K562 (cell line): Measurements from ENCODE around the gene MYLIP. TPM values are rescaled to one million over a fixed set of nuclear protein-coding genes. Genes with fewer than 3 reads are reported as not detected.

ENCODE experiments used
- ATF3 ChIP-seq, 2 experiments: fragments of 450-650 bp in 1 of 2; sonication (generic) in 1 of 2; formaldehyde crosslinking in 1 of 2; IDR thresholded peaks in 1 of 2; conservative IDR thresholded peaks in 1 of 2; 2 replicates each; pipeline versions ENCODE4 v1.6.1 to v1.8.1; 2016 to 2023; ENCODE audit warnings: mild to moderate bottlenecking in 2 of 2, moderate library complexity in 2 of 2, inconsistent platforms in 1 of 2, missing genetic modification reagents in 1 of 2
- BACH1 ChIP-seq: fragments of 200-800 bp; sonication (Bioruptor generic); IDR thresholded peaks from 2 replicates; pipeline ENCODE4 v1.6.1; 2016; ENCODE audit warnings: missing genetic modification characterization, missing compliant biosample characterization
- BRD9 ChIP-seq: fragments of 450-650 bp; IDR thresholded peaks from 2 replicates; pipeline ENCODE4 v1.6.1; 2018; ENCODE audit warnings: low read depth; ENCODE audit not compliant: partially characterized antibody
- CBFA2T2 ChIP-seq: fragments of 450-650 bp; conservative IDR thresholded peaks from 2 replicates; pipeline ENCODE4 v1.6.1; 2017; ENCODE audit warnings: mild to moderate bottlenecking
- CEBPB ChIP-seq: fragments of 450-650 bp; IDR thresholded peaks from 2 replicates; pipeline ENCODE4 v1.6.1; 2016; ENCODE audit warnings: missing genetic modification characterization, missing compliant biosample characterization
- CHD2 ChIP-seq: IDR thresholded peaks from 2 replicates; pipeline ENCODE4 v1.6.1; 2011; ENCODE audit warnings: low read depth, low read length
- DPF2 ChIP-seq: fragments of 450-650 bp; IDR thresholded peaks from 2 replicates; pipeline ENCODE4 v1.6.1; 2016
- EP400 ChIP-seq: fragments of 450-650 bp; IDR thresholded peaks from 2 replicates; pipeline ENCODE4 v1.6.1; 2017; ENCODE audit warnings: antibody characterized with exemption, mild to moderate bottlenecking, moderate library complexity
- GTF2A2 ChIP-seq: IDR thresholded peaks from 2 replicates; pipeline ENCODE4 v1.6.1; 2016; ENCODE audit warnings: mild to moderate bottlenecking, missing genetic modification characterization, missing compliant biosample characterization
- HDAC6 ChIP-seq: IDR thresholded peaks from 2 replicates; pipeline ENCODE4 v1.6.1; 2012; ENCODE audit warnings: low read depth, mild to moderate bottlenecking, control low read depth, inconsistent platforms, low read length, moderate library complexity
- JUND ChIP-seq, 2 experiments: IDR thresholded peaks; 2 replicates in 1 of 2; 3 replicates in 1 of 2; pipeline ENCODE4 v1.6.1; 2011; ENCODE audit warnings: borderline replicate concordance in 2 of 2, low read depth in 2 of 2, low read length in 2 of 2, improper control_type of control experiment in 1 of 2, missing biosample characterization in 1 of 2, missing genetic modification characterization in 1 of 2, missing genetic modification reagents in 1 of 2
- KHSRP ChIP-seq: fragments of 450-650 bp; IDR thresholded peaks from 2 replicates; pipeline ENCODE4 v1.6.1; 2017
- KLF6 ChIP-seq: fragments of 250-450 bp; sonication (Bioruptor Pico); IDR thresholded peaks from 2 replicates; pipeline ENCODE4 v1.4.0; 2020; ENCODE audit warnings: mild to moderate bottlenecking, moderate library complexity, borderline replicate concordance
- MECOM ChIP-seq: fragments of 250-450 bp; sonication (Bioruptor Pico); IDR thresholded peaks from 2 replicates; pipeline ENCODE4 v1.8.0; 2022; ENCODE audit warnings: inconsistent platforms
- MYC ChIP-seq, 2 experiments: fragments of 250-450 bp in 1 of 2; sonication (Bioruptor Pico) in 1 of 2; IDR thresholded peaks; 2 replicates each; pipeline versions ENCODE4 v1.5.1 to v1.6.1; 2012 to 2021; ENCODE audit warnings: low read depth in 2 of 2, borderline replicate concordance in 1 of 2, improper control_type of control experiment in 1 of 2, low read length in 1 of 2, mild to moderate bottlenecking in 1 of 2, moderate library complexity in 1 of 2
- NFRKB ChIP-seq: fragments of 450-650 bp; IDR thresholded peaks from 2 replicates; pipeline ENCODE4 v1.6.1; 2016; ENCODE audit warnings: low read depth
- NKRF ChIP-seq: fragments of 450-650 bp; IDR thresholded peaks from 2 replicates; pipeline ENCODE4 v1.6.1; 2016; ENCODE audit warnings: borderline replicate concordance
- POLR3G ChIP-seq: IDR thresholded peaks from 2 replicates; pipeline ENCODE4 v1.6.1; 2011; ENCODE audit not compliant: insufficient read length, insufficient replicate concordance; ENCODE audit errors: extremely low read depth
- PYGO2 ChIP-seq: fragments of 450-650 bp; IDR thresholded peaks from 2 replicates; pipeline ENCODE4 v1.6.1; 2016; ENCODE audit warnings: mild to moderate bottlenecking, missing genetic modification characterization, moderate library complexity, missing compliant biosample characterization
- SIN3A ChIP-seq, 2 experiments: fragments of 150-350 bp in 1 of 2; IDR thresholded peaks; 2 replicates each; pipeline ENCODE4 v1.6.1; 2011 to 2016; ENCODE audit warnings: borderline replicate concordance in 2 of 2, low read depth in 2 of 2, low read length in 2 of 2, mild to moderate bottlenecking in 2 of 2, moderate library complexity in 2 of 2; ENCODE audit not compliant: control insufficient read depth in 1 of 2
- TAL1 ChIP-seq: fragments of 450-650 bp; IDR thresholded peaks from 2 replicates; pipeline ENCODE4 v1.6.1; 2016; ENCODE audit warnings: mild to moderate bottlenecking
- TBL1XR1 ChIP-seq, 2 experiments: IDR thresholded peaks; 2 replicates each; pipeline ENCODE4 v1.6.1; 2012; ENCODE audit warnings: improper control_type of control experiment in 2 of 2, low read length in 2 of 2, mild to moderate bottlenecking in 1 of 2
- TFAP4 ChIP-seq: sonication (generic); formaldehyde crosslinking; IDR thresholded peaks from 2 replicates; pipeline ENCODE4 v1.8.0; 2022; ENCODE audit warnings: missing genetic modification reagents, mild to moderate bottlenecking, moderate library complexity, borderline replicate concordance
- ZKSCAN8 ChIP-seq: fragments of 200-800 bp; sonication (Bioruptor generic); IDR thresholded peaks from 2 replicates; pipeline ENCODE4 v1.6.1; 2016; ENCODE audit warnings: missing genetic modification characterization, missing compliant biosample characterization
- ZNF174 ChIP-seq: fragments of 250-450 bp; sonication (Bioruptor Pico); IDR thresholded peaks from 2 replicates; pipeline ENCODE4 v1.4.0; 2020; ENCODE audit warnings: mild to moderate bottlenecking
- ZNF232 ChIP-seq: sonication (generic); formaldehyde crosslinking; IDR thresholded peaks from 2 replicates; pipeline ENCODE4 v1.8.0; 2022; ENCODE audit warnings: mild to moderate bottlenecking, missing genetic modification reagents
- ZNF316 ChIP-seq: fragments of 450-650 bp; IDR thresholded peaks from 2 replicates; pipeline ENCODE4 v1.6.1; 2016
- polyA plus RNA-seq, 8 experiments: library from polyadenylated mRNA; depleted of rRNA in 4 of 8; stranded (reverse) in 5 of 8; unstranded in 3 of 8; fragments of >200 nt; fragmentation: Nextera tagmentation in 2 of 8; fragmentation: Illumina TruSeq in 1 of 8; extraction: Ambion mirVana in 2 of 8; extraction: Trizol in 1 of 8; gene quantifications; 2 replicates each; pipeline versions ENCODE4 v1.2.1 to v1.2.3, GENCODE V29; 2011 to 2014; ENCODE audit warnings: inconsistent platforms in 1 of 8, missing spikeins in 1 of 8
- total RNA-seq, 7 experiments: library from RNA; depleted of rRNA in 6 of 7; stranded (reverse); fragments of >200 nt in 6 of 7; fragmentation: Illumina TruSeq in 2 of 7; extraction: Trizol in 2 of 7; gene quantifications; 2 replicates each; pipeline versions ENCODE4 v1.2.1 to v1.2.3, GENCODE V29; 2011 to 2021; ENCODE audit warnings: low replicate concordance in 1 of 7

Gene MYLIP
- total and polyA plus RNA-seq, 9 of the 15 experiments (the other 6 are each of a cell fraction or from before 2014, with no cell fraction given) = 10.8 to 43.5 (median 31.5) TPM

- no peak; the same call in 1 of the 2 replicates for TF ChIP-seq BACH1 (tag)
- peak; percentile 60; the same call in 1 of the 2 replicates for TF ChIP-seq JUND (IDR thresholded peaks at IDR 0.05; ENCODE audit: borderline replicate concordance, low read depth, low read length)
- peak; percentile 62; the same call in 1 of the 3 replicates for TF ChIP-seq JUND (tag; IDR thresholded peaks at IDR 0.05; ENCODE audit: borderline replicate concordance, low read depth, low read length)
- TF ChIP-seq NKRF = peak; percentile 22; the same call in 1 of the 2 replicates
- no peak for TF ChIP-seq POLR3G
- peak; percentile 96 for TF ChIP-seq MYC (IDR thresholded peaks at IDR 0.05; ENCODE audit: low read depth, low read length)
- TF ChIP-seq MYC (CRISPR knock-in tag; IDR thresholded peaks at IDR 0.05; ENCODE audit: borderline replicate concordance, low read depth) = no peak
- TF ChIP-seq ZNF316 = peak; percentile 89
- TF ChIP-seq TBL1XR1 (IDR thresholded peaks at IDR 0.05; ENCODE audit: low read length in 2 of 2) = no peak
- no peak for TF ChIP-seq ZKSCAN8 (CRISPR knock-in tag)
- TF ChIP-seq NFRKB = no peak
- TF ChIP-seq CEBPB (tag) = peak; percentile 65
- no peak for TF ChIP-seq CHD2
- no peak for TF ChIP-seq ZNF232 (CRISPR knock-in tag)
- peak; percentile 74 for TF ChIP-seq DPF2
- peak; percentile 87 for TF ChIP-seq EP400
- TF ChIP-seq MECOM = no peak
- peak; percentile 26 for TF ChIP-seq BRD9
- TF ChIP-seq SIN3A (IDR thresholded peaks at IDR 0.05; ENCODE audit: borderline replicate concordance in 2 of 2, control insufficient read depth in 1 of 2, low read depth in 2 of 2, low read length in 2 of 2) = peak in 1 of 2 experiments; percentile 52; a peak in 1 of 4 replicates
- no peak for TF ChIP-seq PYGO2 (tag)
- peak; percentile 41; the same call in 1 of the 2 replicates for TF ChIP-seq TFAP4
- TF ChIP-seq GTF2A2 (tag) = no peak
- no peak for TF ChIP-seq HDAC6
- no peak for TF ChIP-seq ZNF174 (CRISPR knock-in tag)
- no peak for TF ChIP-seq ATF3 (IDR thresholded peaks at IDR 0.05)
- TF ChIP-seq ATF3 (CRISPR knock-in tag; conservative IDR thresholded peaks at IDR 0.05) = no peak
- TF ChIP-seq TAL1 = 0 out of 2 replicates have a peak, but pooled peaks have one; percentile 26
- no peak for TF ChIP-seq KHSRP
- no peak for TF ChIP-seq KLF6 (CRISPR knock-in tag)
- TF ChIP-seq CBFA2T2 = 0 out of 2 replicates have a peak, but pooled peaks have one; percentile 9
These were observed 29.0 kb downstream of the MYLIP start (continued) for GRCh38 chr6:16157909-16158308.
